Measurements from ENCODE around the gene EFCAB8.

EFCAB8 gene

GRCh38 chr20:32911355-32911754, 52.6 kb downstream of the EFCAB8 start:
- Histone ChIP-seq H3K79me2 (ENCODE audit: insufficient read depth, low read length) (no peaks in the 10 kb centered on the region), H3K9me3 (ENCODE audit: low read length) (peaks cover 8% of the 10 kb centered on the region), H3K9ac (ENCODE audit: low read length) (no peak overlapping the region), H3K27me3 (ENCODE audit: insufficient read depth, low read length) (no peaks in the 10 kb centered on the region), H3K4me1 (ENCODE audit: insufficient read depth, low read length, severe bottlenecking) (no peaks in the 10 kb centered on the region), H3K27ac (ENCODE audit: low read depth, low read length, poor library complexity, severe bottlenecking) (no peak overlapping the region), H3F3A (ENCODE audit: insufficient read depth, low read length) (no peaks in the 10 kb centered on the region), H3K36me3 (ENCODE audit: insufficient read depth, low read length) (no peaks in the 10 kb centered on the region), H4K20me1 (ENCODE audit: insufficient read depth, low read length) (no peaks in the 10 kb centered on the region), H3K9me2 (ENCODE audit: low read depth, low read length) (no peaks in the 10 kb centered on the region), H2AFZ (ENCODE audit: low read length) (no peak overlapping the region), H3K4me3 (ENCODE audit: low read depth, low read length, poor library complexity, severe bottlenecking) (no peak overlapping the region), H3K4me2 (ENCODE audit: low read length) (no peak overlapping the region)
- TF ChIP-seq CTCF (IDR thresholded peaks at IDR 0.05; ENCODE audit: low read length), result no peak
- TF ChIP-seq EZH2 (IDR thresholded peaks at IDR 0.05; ENCODE audit: borderline replicate concordance, low read length), result no peak

- no peak overlapping the region for H3K9ac ChIP-seq (ENCODE audit: low read length)
- H3K79me2 ChIP-seq (ENCODE audit: insufficient read depth, low read length), result no peaks in the 10 kb centered on the region
- H3K36me3 ChIP-seq (ENCODE audit: insufficient read depth, low read length), result no peaks in the 10 kb centered on the region
- H3K27me3 ChIP-seq (ENCODE audit: insufficient read depth, low read length), result peaks cover 4% of the 10 kb centered on the region; the same call in 1 of the 2 replicates
- H3K4me2 ChIP-seq (ENCODE audit: low read length), result no peak overlapping the region
- peaks cover 8% of the 10 kb centered on the region for H3K9me3 ChIP-seq (ENCODE audit: low read length)
- no peaks in the 10 kb centered on the region for H3F3A ChIP-seq (ENCODE audit: insufficient read depth, low read length)
- no peak overlapping the region for H3K4me3 ChIP-seq (ENCODE audit: low read depth, low read length, poor library complexity, severe bottlenecking)
- no peak overlapping the region for H2AFZ ChIP-seq (ENCODE audit: low read length)
- H3K27ac ChIP-seq (ENCODE audit: low read depth, low read length, poor library complexity, severe bottlenecking), result no peak overlapping the region
- no peaks in the 10 kb centered on the region for H3K4me1 ChIP-seq (ENCODE audit: insufficient read depth, low read length, severe bottlenecking)
- TF ChIP-seq CTCF (IDR thresholded peaks at IDR 0.05; ENCODE audit: low read length) (no peak), EZH2 (IDR thresholded peaks at IDR 0.05; ENCODE audit: borderline replicate concordance, low read length) (no peak)
- no peaks in the 10 kb centered on the region for H4K20me1 ChIP-seq (ENCODE audit: insufficient read depth, low read length)
- no peaks in the 10 kb centered on the region for H3K9me2 ChIP-seq (ENCODE audit: low read depth, low read length)
These were observed 54.0 kb downstream of the EFCAB8 start for GRCh38 chr20:32912688-32913087.

- Histone ChIP-seq H3K36me3 (ENCODE audit: insufficient read depth, low read length) (no peaks in the 10 kb centered on the region), H3K9ac (ENCODE audit: low read length) (no peak overlapping the region), H3K9me3 (ENCODE audit: low read length) (peaks cover 8% of the 10 kb centered on the region), H3K9me2 (ENCODE audit: low read depth, low read length) (no peaks in the 10 kb centered on the region), H3K79me2 (ENCODE audit: insufficient read depth, low read length) (no peaks in the 10 kb centered on the region), H3K27ac (ENCODE audit: low read depth, low read length, poor library complexity, severe bottlenecking) (no peak overlapping the region), H3K4me1 (ENCODE audit: insufficient read depth, low read length, severe bottlenecking) (no peaks in the 10 kb centered on the region), H3K4me3 (ENCODE audit: low read depth, low read length, poor library complexity, severe bottlenecking) (no peak overlapping the region), H2AFZ (ENCODE audit: low read length) (no peak overlapping the region), H4K20me1 (ENCODE audit: insufficient read depth, low read length) (no peaks in the 10 kb centered on the region), H3K4me2 (ENCODE audit: low read length) (no peak overlapping the region), H3F3A (ENCODE audit: insufficient read depth, low read length) (no peaks in the 10 kb centered on the region), H3K27me3 (ENCODE audit: insufficient read depth, low read length) (peaks cover 10% of the 10 kb centered on the region)
- no peak for TF ChIP-seq EZH2 (IDR thresholded peaks at IDR 0.05; ENCODE audit: borderline replicate concordance, low read length)
- TF ChIP-seq CTCF (IDR thresholded peaks at IDR 0.05; ENCODE audit: low read length), result no peak
These were observed 55.3 kb downstream of the EFCAB8 start for GRCh38 chr20:32914031-32914430.
